Small intestine (tissue), 7 donors: ENCODE measurements around the gene GPRC5A. TPM values are rescaled to one million over a fixed set of nuclear protein-coding genes. Genes with fewer than 3 reads are reported as not detected.

ENCODE experiments used
- DNase-seq, 2 donors: peaks; one replicate each; pipeline versions ENCODE4 v3.0.0 to v3.0.0-alpha.2; 2013
- FAIRE-seq: peaks from 2 replicates; lab custom pipeline; 2012; peaks lifted over from hg19 to GRCh38; lab: Jason Lieb, UNC
- H3K27ac ChIP-seq, 3 donors: one replicate each; pipeline ENCODE4 v1.5.1; 2013; ENCODE audit warnings: low read length in 2 of 3, mild to moderate bottlenecking in 2 of 3, control low read depth in 1 of 3, inconsistent platforms in 1 of 3, low read depth in 1 of 3, moderate library complexity in 1 of 3
- H3K27me3 ChIP-seq, 3 donors: one replicate each; pipeline ENCODE4 v1.6.1; 2013; ENCODE audit warnings: low read length in 3 of 3, inconsistent platforms in 1 of 3; ENCODE audit not compliant: control insufficient read depth in 3 of 3, insufficient read depth in 3 of 3
- H3K36me3 ChIP-seq, 3 donors: one replicate each; pipeline ENCODE4 v1.6.1; 2013; ENCODE audit warnings: low read length in 3 of 3, inconsistent platforms in 1 of 3, low read depth in 1 of 3, mild to moderate bottlenecking in 1 of 3, moderate library complexity in 1 of 3; ENCODE audit not compliant: control insufficient read depth in 3 of 3, insufficient read depth in 2 of 3
- H3K4me1 ChIP-seq, 3 donors: one replicate each; pipeline ENCODE4 v1.6.1; 2013; ENCODE audit warnings: low read length in 2 of 3, inconsistent platforms in 1 of 3, low read depth in 1 of 3, mild to moderate bottlenecking in 1 of 3, moderate library complexity in 1 of 3; ENCODE audit not compliant: control insufficient read depth in 3 of 3, insufficient read depth in 2 of 3
- H3K4me3 ChIP-seq, 3 donors: one replicate each; pipeline ENCODE4 v1.5.1; 2013; ENCODE audit warnings: low read length in 3 of 3, control low read depth in 1 of 3, inconsistent platforms in 1 of 3, low read depth in 1 of 3, mild to moderate bottlenecking in 1 of 3, moderate library complexity in 1 of 3
- H3K9me3 ChIP-seq, 2 donors: one replicate each; pipeline ENCODE4 v1.6.1; 2013; ENCODE audit warnings: low read depth in 1 of 2, low read length in 1 of 2; ENCODE audit not compliant: control insufficient read depth in 2 of 2, insufficient read depth in 1 of 2
- WGBS, 3 donors: extraction: QIAGEN DNeasy Blood & Tissue Kit; methylation state at CpG; one replicate each; pipeline ENCODE4 v1.1.7; 2013; 5-methylcytosine and 5-hydroxymethylcytosine counted together
- polyA plus RNA-seq, 4 donors: library from polyadenylated mRNA; stranded (reverse) in 3 of 4; unstranded in 1 of 4; fragments of 200-250 nt in 3 of 4; fragments of 120-200 nt in 1 of 4; gene quantifications; one replicate each; pipeline versions ENCODE4 v1.2.1 to v1.2.3, GENCODE V29; 2013
- donor health status: healthy with polysubstance abuse.
- donor health status: control.
- donor health status: control.
- donor health status: Bipolar disorder and iron deficiency.
- donor health status: healthy.

Gene GPRC5A
- polyA plus RNA-seq, 4 donors: 13.2 to 29.9 (median 22.2) TPM

DNA sequence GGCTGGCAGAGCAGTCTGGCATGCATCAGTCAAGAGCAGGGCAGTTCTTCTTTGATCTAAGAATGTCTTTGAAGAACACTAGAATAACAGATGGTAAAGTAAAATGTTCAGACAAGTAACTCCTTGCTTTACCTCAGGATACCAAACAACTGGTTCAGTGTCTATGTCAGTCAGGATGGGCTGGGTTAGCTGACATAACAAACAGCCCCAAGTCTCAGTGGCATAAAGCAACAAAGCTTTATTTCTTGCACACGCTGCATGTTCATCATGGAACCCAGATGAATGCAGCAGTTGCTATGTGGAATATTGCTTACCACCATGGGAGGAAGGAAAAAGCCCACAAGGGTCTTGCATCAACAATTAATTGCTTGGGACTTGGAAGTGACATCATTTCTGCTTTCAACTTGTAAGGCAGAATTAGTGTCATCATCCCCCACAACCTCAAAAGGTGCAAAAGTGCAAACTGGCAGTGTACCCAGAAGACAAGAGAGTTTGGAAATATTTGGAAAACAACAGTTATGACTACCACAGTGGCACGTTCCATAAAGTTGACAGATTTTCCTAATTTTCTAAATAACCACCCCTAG, 39.4 kb downstream of the GPRC5A start:
- 81 to 92% (median 88%) methylated on average over 2 of the region's 2 CpGs for WGBS, 3 donors
- peaks cover 0 to 10% (median 2%) of the 10 kb centered on the region in 3 donors for H3K36me3 ChIP-seq
- peaks cover 0 to 6% (median 4%) of the 10 kb centered on the region in 3 donors for H3K4me1 ChIP-seq
- H3K27me3 ChIP-seq: no peaks in the 10 kb centered on the region
- H3K9me3 ChIP-seq: no peaks in the 10 kb centered on the region
- H3K27ac ChIP-seq: no peak overlapping the region
- FAIRE-seq (no peak), DNase-seq (no peak)
- H3K4me3 ChIP-seq: no peak overlapping the region

DNA sequence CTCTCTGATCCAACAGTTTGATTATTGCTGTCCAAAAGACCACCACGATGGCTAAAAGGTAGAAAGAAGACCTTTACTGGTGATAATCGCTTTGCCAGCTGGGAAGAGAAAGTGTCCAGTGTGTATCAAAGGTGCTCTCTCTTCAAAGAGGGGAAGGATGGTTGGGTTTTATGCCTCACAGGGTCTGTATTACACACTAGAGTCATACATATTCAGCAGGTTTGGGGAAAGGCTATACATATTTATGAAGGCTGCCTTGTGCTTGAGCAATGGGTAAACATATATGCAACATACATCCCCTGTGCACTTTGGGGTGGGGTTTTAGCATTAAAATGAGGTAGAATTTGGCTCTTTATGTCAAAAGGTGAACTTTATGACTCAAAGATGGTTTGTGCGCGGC, 42.4 kb downstream of the GPRC5A start:
- Histone ChIP-seq H3K36me3 (peaks cover 0 to 14% (median 2%) of the 10 kb centered on the region in 3 donors), H3K27ac (no peak overlapping the region), H3K27me3 (no peaks in the 10 kb centered on the region), H3K9me3 (no peaks in the 10 kb centered on the region), H3K4me3 (no peak overlapping the region), H3K4me1 (no peaks in the 10 kb centered on the region)
- FAIRE-seq (no peak), DNase-seq (no peak)
- 89 to 92% (median 90%) methylated on average over 4 of the region's 4 CpGs for WGBS, 3 donors

DNA sequence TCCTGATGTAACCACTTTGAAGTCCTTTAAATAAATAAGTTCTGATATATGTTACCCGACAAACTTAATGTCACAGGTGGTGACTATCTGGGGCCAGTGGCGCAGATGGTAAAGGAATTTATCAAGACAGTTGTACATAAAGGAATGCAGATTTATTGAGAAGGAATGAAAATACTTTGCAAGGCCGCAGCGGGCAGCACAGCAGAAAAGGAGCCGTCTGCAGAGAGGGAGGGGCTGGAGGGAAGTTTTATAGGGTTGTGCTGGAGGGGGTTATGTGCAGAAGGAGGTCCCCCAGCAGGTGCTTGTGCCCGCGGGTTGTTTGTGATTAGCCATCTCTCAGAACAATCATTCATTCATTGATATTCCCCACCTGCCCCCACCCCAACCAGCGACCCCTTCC, 43.2 kb downstream of the GPRC5A start:
- 48 to 62% (median 52%) methylated on average over 8 of the region's 8 CpGs for WGBS, 3 donors
- Histone ChIP-seq H3K9me3 (no peaks in the 10 kb centered on the region), H3K27ac (no peak overlapping the region), H3K27me3 (no peaks in the 10 kb centered on the region), H3K4me1 (no peaks in the 10 kb centered on the region), H3K36me3 (peaks cover 0 to 15% (median 2%) of the 10 kb centered on the region in 3 donors), H3K4me3 (no peak overlapping the region)
- no peak for DNase-seq
- FAIRE-seq: no peak

DNA sequence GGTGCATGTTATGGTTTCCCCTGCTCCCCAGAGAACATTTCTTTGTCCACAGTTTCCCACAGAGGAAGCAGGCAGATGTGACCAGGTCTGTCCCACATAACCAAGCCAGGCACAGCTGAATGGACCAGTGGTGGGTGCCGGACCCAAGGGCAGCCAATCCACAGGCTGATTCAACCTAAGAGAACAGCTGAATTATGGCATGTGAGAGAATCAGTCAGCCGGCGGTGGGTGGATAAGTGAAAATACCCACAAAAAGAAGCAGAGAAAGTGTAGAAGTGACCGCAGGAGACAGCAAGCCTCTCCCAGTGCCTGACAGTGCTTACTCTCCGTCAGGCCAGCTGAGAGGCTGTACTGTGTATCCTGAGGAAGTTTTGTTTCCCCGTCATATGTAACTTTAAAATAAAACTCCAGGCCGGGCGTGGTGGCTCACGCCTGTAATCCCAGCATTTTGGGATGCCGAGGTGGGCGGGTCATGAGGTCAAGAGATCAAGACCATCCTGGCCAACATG, 45.7 kb downstream of the GPRC5A start:
- Histone ChIP-seq H3K27me3 (no peaks in the 10 kb centered on the region), H3K36me3 (peaks cover 0 to 11% (median 0%) of the 10 kb centered on the region in 3 donors), H3K4me1 (no peaks in the 10 kb centered on the region), H3K9me3 (no peaks in the 10 kb centered on the region), H3K27ac (no peak overlapping the region), H3K4me3 (no peak overlapping the region)
- WGBS, 3 donors: 95 to 96% (median 95%) methylated on average over 11 of the region's 11 CpGs
- DNase-seq (no peak), FAIRE-seq (no peak)

DNA sequence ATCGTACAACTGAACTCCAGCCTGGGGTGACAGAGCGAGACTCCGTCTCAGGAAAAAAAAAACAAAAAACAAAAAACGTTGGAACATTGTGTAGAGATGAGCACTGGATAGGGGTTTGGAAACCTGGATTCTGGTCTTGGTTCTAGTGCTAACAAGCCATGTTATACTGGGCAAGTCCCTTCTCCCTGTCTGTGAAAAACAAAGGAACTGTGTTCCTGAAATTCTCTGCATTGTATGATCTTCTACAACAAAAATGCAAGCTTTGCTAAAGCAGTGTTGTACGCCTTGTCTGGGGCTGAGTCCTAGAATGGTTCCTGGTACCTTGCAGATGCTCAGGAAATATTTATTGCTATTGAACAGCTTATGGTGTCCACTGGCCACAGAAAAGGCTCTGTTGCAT, 47.2 kb downstream of the GPRC5A start:
- FAIRE-seq (no peak), DNase-seq (no peak)
- Histone ChIP-seq H3K27ac (no peak overlapping the region), H3K27me3 (no peaks in the 10 kb centered on the region), H3K9me3 (no peaks in the 10 kb centered on the region), H3K4me1 (no peaks in the 10 kb centered on the region), H3K4me3 (no peak overlapping the region), H3K36me3 (peaks cover 0 to 11% (median 0%) of the 10 kb centered on the region in 3 donors)
- 83 to 86% (median 86%) methylated on average over 5 of the region's 5 CpGs for WGBS, 3 donors

DNA sequence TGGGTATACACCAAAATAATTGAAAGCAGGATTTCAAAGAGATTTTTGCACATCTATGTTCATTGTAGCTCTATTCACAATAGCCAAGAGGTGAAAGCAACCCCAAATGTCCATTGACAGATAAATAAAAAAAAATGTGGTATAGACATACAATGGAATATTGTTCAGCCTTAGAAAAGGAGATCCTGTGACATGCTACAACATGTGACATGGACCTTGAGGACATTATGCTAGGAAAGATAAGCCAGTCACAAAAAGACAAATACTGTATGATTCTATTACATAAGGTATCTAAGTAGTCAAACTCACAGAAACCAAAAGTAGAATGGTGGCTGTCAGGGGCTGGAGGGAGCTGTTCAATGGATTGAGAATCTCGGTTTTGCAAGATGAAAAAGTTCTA, 48.5 kb downstream of the GPRC5A start:
- DNase-seq: no peak
- 57 to 76% (median 75%) methylated on average over 1 of the region's 1 CpG for WGBS, 3 donors
- Histone ChIP-seq H3K27me3 (no peaks in the 10 kb centered on the region), H3K4me3 (no peak overlapping the region), H3K27ac (no peak overlapping the region), H3K36me3 (peaks cover 0 to 11% (median 0%) of the 10 kb centered on the region in 3 donors), H3K4me1 (no peaks in the 10 kb centered on the region), H3K9me3 (no peaks in the 10 kb centered on the region)
- FAIRE-seq: no peak

DNA sequence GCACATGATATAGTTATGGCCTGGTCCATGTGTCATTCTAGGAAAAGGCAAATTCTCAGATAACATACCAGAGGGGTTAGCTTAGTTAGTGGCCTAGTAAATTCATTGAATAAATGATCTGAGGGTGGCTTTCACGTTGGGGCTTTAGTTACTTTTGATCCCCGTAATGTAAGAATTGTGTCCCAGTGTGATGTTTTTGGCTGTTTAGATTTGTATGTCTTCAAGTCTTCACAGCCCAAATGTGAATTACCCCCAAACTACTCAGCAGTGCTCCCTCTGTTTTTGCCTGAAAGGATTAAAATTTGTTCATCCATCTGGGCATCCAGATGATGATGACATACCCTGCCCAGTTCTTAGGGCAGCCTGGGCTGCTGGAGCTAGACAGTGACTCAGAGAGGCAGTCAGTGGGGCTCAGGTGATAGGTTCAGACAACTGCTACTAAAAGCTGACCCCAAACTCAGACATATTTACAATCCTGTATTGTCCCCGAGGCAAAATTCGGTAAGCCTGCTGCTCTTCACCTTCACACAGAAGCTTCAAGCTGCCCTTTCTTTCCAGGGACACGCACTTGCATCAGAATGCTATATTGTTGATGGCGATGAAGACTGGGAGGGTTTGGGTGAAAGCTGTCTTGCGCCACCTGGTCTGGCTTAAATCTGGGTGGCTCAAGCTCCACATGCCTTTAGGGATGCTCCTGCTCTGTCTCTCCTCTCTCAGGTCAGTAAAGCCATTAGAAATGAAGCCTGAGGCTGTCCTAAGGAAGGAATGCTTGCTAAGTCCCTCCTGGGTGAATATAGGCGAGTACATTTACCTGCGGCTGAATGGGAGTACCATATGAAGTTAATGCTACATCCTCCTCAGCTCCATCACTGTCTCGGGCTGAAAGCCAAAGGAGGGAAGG, 50.3 kb downstream of the GPRC5A start:
- FAIRE-seq (no peak), DNase-seq (no peak)
- WGBS, 3 donors: 84 to 92% (median 90%) methylated on average over 10 of the region's 10 CpGs
- Histone ChIP-seq H3K9me3 (no peaks in the 10 kb centered on the region), H3K4me1 (no peaks in the 10 kb centered on the region), H3K4me3 (no peak overlapping the region), H3K27me3 (no peaks in the 10 kb centered on the region), H3K36me3 (peaks cover 0 to 14% (median 0%) of the 10 kb centered on the region in 3 donors), H3K27ac (no peak overlapping the region)

DNA sequence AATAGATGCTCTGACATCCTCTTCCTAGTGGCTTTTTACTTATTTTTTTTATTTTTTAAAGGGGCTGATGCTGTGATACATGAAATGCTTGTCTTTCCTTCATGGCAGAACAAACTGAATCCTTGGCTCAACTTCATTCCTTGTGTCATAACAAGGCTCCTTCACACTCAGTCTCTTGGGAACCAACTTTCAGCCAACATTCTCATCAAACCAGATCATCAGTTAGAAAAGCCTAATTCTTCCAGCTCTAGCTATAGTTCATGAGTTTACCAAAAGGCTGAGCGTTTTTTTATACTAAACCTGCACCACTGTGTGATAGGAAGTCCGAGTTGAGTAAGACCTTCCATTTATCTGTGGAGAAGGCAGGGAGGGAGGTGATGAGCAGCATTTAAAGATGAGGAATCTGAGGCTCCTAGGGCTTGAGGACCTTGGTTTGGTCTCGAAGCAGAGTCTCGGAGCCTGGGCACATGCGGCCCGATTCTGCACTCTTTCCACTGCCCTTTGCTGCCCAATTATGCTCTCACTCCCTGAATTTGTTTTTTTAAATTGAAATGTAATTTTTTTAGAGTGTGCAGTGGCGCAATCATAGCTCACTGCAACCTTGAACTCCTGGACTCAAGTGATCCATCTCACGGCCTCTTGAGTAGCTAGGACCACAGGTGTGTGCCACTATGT, 52.4 kb downstream of the GPRC5A start:
- WGBS, 3 donors: 88 to 91% (median 89%) methylated on average over 8 of the region's 8 CpGs
- H3K4me1 ChIP-seq: no peaks in the 10 kb centered on the region
- H3K4me3 ChIP-seq: no peak overlapping the region
- no peaks in the 10 kb centered on the region for H3K9me3 ChIP-seq
- peaks cover 0 to 14% (median 0%) of the 10 kb centered on the region in 3 donors for H3K36me3 ChIP-seq
- FAIRE-seq (no peak), DNase-seq (no peak)
- no peak overlapping the region for H3K27ac ChIP-seq
- no peaks in the 10 kb centered on the region for H3K27me3 ChIP-seq
